GM12874 (cell line): ENCODE data around the gene GPR139.

Experiments used
- TF ChIP-seq, protein P1 (sequence below): IDR thresholded peaks from 2 replicates; pipeline ENCODE4 v1.5.1; 2011; ENCODE audit warnings: low read depth, mild to moderate bottlenecking, control low read depth, low read length, moderate library complexity; ENCODE audit not compliant: insufficient read depth

The GPR139 gene

DNA sequence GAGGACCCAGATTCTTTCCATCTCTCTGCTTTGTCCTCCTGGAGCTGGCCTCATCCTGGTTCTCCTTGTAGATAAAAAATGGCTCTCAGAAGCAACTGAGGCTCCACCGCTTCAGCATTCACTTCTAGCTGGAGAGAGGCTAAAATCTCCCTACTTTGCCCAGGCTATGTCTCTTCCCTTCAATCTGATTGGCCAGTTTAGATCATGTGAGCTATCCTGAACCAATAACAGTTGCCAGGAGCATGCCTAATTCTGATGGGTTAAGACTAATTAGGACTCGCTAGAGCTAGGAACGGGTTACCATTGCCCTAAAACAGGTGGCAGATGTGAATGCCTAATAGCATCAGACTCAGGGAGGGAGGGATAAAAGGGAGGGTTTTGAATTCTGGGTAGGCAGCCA, 89.6 kb downstream of the GPR139 start:
- TF ChIP-seq, protein P1, sequence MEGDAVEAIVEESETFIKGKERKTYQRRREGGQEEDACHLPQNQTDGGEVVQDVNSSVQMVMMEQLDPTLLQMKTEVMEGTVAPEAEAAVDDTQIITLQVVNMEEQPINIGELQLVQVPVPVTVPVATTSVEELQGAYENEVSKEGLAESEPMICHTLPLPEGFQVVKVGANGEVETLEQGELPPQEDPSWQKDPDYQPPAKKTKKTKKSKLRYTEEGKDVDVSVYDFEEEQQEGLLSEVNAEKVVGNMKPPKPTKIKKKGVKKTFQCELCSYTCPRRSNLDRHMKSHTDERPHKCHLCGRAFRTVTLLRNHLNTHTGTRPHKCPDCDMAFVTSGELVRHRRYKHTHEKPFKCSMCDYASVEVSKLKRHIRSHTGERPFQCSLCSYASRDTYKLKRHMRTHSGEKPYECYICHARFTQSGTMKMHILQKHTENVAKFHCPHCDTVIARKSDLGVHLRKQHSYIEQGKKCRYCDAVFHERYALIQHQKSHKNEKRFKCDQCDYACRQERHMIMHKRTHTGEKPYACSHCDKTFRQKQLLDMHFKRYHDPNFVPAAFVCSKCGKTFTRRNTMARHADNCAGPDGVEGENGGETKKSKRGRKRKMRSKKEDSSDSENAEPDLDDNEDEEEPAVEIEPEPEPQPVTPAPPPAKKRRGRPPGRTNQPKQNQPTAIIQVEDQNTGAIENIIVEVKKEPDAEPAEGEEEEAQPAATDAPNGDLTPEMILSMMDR, result no peak
